DOHH2 (cell line): Measurements from ENCODE around the gene POPDC2.

Experiments used
- CTCF ChIP-seq: fragments of 200-600 bp; sonication (generic); IDR thresholded peaks from one replicate; pipeline ENCODE4 v1.5.1; 2014; ENCODE audit warnings: antibody characterized with exemption, mild to moderate bottlenecking, low read depth, low read length; ENCODE audit not compliant: poor library complexity, severe bottlenecking
- EZH2phosphoT487 ChIP-seq: fragments of 200-600 bp; sonication (generic); IDR thresholded peaks from 2 replicates; pipeline ENCODE4 v1.6.1; 2017; ENCODE audit warnings: borderline replicate concordance, mild to moderate bottlenecking, antibody characterized with exemption, low read length, moderate library complexity, mixed read lengths

- TF ChIP-seq CTCF: no peak
- TF ChIP-seq EZH2phosphoT487: no peak
These were observed 12.4 kb upstream of the POPDC2 start for GRCh38 chr3:119672776-119673175.
